Liver (tissue), 2 donors: Measurements from ENCODE around the gene ENOSF1.

Source experiments
- MAX ChIP-seq: IDR thresholded peaks from 2 replicates; pipeline ENCODE4 v1.6.1; 2016; ENCODE audit warnings: antibody characterized with exemption
- TF ChIP-seq, protein P1 (sequence below): fragments of 150-350 bp; IDR thresholded peaks from 2 replicates; pipeline ENCODE4 v1.5.1; 2017; ENCODE audit warnings: improper control_type of control experiment, low read depth, low read length; ENCODE audit not compliant: missing input control
- donor health status: healthy.

DNA sequence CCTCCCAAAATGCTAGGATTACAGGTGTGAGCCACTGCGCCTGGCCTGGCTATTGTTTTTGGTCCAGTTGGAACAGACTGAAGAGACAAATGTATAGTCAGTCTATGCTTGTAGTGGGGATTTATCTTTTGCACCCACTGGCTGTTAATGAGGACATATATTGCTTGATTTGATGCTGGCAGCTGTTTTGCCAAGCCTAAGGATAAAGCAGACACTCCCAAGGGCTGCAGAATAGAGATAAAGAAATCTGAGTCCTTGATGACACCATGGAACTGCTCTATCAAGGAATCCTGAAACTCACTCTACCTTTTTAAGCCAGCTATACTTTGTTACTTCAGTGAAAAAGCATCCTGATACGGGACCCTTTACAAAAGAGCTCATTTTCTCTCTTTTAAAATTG, 43.1 kb upstream of the ENOSF1 start:
- TF ChIP-seq, protein P1, sequence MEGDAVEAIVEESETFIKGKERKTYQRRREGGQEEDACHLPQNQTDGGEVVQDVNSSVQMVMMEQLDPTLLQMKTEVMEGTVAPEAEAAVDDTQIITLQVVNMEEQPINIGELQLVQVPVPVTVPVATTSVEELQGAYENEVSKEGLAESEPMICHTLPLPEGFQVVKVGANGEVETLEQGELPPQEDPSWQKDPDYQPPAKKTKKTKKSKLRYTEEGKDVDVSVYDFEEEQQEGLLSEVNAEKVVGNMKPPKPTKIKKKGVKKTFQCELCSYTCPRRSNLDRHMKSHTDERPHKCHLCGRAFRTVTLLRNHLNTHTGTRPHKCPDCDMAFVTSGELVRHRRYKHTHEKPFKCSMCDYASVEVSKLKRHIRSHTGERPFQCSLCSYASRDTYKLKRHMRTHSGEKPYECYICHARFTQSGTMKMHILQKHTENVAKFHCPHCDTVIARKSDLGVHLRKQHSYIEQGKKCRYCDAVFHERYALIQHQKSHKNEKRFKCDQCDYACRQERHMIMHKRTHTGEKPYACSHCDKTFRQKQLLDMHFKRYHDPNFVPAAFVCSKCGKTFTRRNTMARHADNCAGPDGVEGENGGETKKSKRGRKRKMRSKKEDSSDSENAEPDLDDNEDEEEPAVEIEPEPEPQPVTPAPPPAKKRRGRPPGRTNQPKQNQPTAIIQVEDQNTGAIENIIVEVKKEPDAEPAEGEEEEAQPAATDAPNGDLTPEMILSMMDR: no peak
- TF ChIP-seq MAX: no peak
